HL-60 (cell line): Measurements from ENCODE around the gene FRAS1.

Experiments used
- DNase-seq, 2 experiments: peaks; one replicate each; pipeline ENCODE4 v3.0.0-alpha.2; 2010 to 2020; ENCODE audit warnings: low read depth in 1 of 2, low spot score in 1 of 2
- H3K27ac ChIP-seq: fragments of 250-450 bp; sonication (Bioruptor Pico); replicated peaks from 2 replicates; pipeline ENCODE4 v1.5.1; 2020; ENCODE audit warnings: mild to moderate bottlenecking, moderate library complexity
- H3K27me3 ChIP-seq: fragments of 250-450 bp; sonication (Bioruptor Pico); 2 replicates; pipeline ENCODE4 v1.5.1; 2021; ENCODE audit warnings: mild to moderate bottlenecking, moderate library complexity; ENCODE audit not compliant: insufficient read depth, poor library complexity, severe bottlenecking
- H3K4me3 ChIP-seq: replicated peaks from 2 replicates; pipeline ENCODE4 v1.5.1; 2011; ENCODE audit warnings: mild to moderate bottlenecking, control low read depth, low read length; ENCODE audit not compliant: insufficient read depth
- CTCF ChIP-seq: IDR thresholded peaks from one replicate; pipeline ENCODE4 v1.5.1; 2011; ENCODE audit warnings: low read length, control low read depth, inconsistent platforms; ENCODE audit not compliant: insufficient read depth
- GABPA ChIP-seq: IDR thresholded peaks from 2 replicates; pipeline ENCODE4 v1.6.1; 2012; ENCODE audit warnings: low read depth
- POLR2AphosphoS5 ChIP-seq: IDR thresholded peaks from 2 replicates; pipeline ENCODE4 v1.6.1; 2012; ENCODE audit warnings: low read depth
- REST ChIP-seq: IDR thresholded peaks from 2 replicates; pipeline ENCODE4 v1.6.1; 2012; ENCODE audit warnings: low read depth; ENCODE audit not compliant: insufficient replicate concordance
- SPI1 ChIP-seq: IDR thresholded peaks from 2 replicates; pipeline ENCODE4 v1.6.1; 2012; ENCODE audit warnings: low read depth, mild to moderate bottlenecking, borderline replicate concordance

The FRAS1 gene

GRCh38 chr4:78162342-78162741 lies 105.2 kb downstream of the FRAS1 start:
- no peak for DNase-seq
- TF ChIP-seq GABPA (no peak), POLR2AphosphoS5 (no peak), REST (no peak), CTCF (no peak), SPI1 (no peak)
- H3K27me3 ChIP-seq, result peaks cover 4% of the 10 kb centered on the region
- no peak overlapping the region for H3K27ac ChIP-seq
- no peak overlapping the region for H3K4me3 ChIP-seq

- Histone ChIP-seq H3K27me3 (peaks cover 4% of the 10 kb centered on the region), H3K27ac (no peak overlapping the region), H3K4me3 (no peak overlapping the region)
- TF ChIP-seq CTCF (no peak), SPI1 (no peak), GABPA (no peak), POLR2AphosphoS5 (no peak), REST (no peak)
- DNase-seq, result no peak
These were observed 105.7 kb downstream of the FRAS1 start for GRCh38 chr4:78162821-78163220.

- Histone ChIP-seq H3K27me3 (peaks cover 4% of the 10 kb centered on the region), H3K4me3 (no peak overlapping the region), H3K27ac (no peak overlapping the region)
- DNase-seq, result no peak
- TF ChIP-seq POLR2AphosphoS5, result no peak
- no peak for TF ChIP-seq SPI1
- TF ChIP-seq GABPA, result no peak
- TF ChIP-seq CTCF, result no peak
- no peak for TF ChIP-seq REST
These were observed 108.6 kb downstream of the FRAS1 start for GRCh38 chr4:78165758-78166157.
